Choroid plexus epithelial cell (primary cell): Measurements from ENCODE around the gene CTPS2.

Source experiments
- DNase-seq: peaks from one replicate; pipeline ENCODE4 v3.0.0-alpha.2; 2010; ENCODE audit warnings: low read depth
- H3K4me3 ChIP-seq: 2 replicates; pipeline ENCODE4 v1.5.1; 2011; ENCODE audit warnings: low read depth, mild to moderate bottlenecking, control low read depth, low read length, moderate library complexity
- TF ChIP-seq, protein P1 (sequence below): conservative IDR thresholded peaks from 2 replicates; pipeline ENCODE4 v1.5.1; 2011; ENCODE audit warnings: low read depth, mild to moderate bottlenecking, control low read depth, inconsistent platforms, low read length, moderate library complexity

CTPS2 gene

DNA sequence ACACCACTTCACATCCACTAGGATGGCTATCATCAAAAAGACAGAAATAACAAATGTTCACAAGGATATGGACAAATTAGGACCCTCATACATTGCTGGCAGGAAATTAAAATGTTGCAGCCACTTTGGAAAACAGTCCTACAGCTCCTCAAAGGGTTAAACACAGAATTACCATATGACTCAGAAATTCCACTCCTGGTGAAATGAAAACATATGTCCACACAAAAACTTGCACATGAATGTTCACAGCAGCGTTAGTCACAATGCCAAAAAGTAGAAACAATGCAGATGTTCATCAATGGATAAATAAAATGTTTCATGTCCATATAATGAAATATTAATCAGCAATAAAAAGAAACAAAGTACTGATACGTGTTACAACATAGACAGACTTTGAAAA is 47.4 kb downstream of the CTPS2 start:
- TF ChIP-seq, protein P1, sequence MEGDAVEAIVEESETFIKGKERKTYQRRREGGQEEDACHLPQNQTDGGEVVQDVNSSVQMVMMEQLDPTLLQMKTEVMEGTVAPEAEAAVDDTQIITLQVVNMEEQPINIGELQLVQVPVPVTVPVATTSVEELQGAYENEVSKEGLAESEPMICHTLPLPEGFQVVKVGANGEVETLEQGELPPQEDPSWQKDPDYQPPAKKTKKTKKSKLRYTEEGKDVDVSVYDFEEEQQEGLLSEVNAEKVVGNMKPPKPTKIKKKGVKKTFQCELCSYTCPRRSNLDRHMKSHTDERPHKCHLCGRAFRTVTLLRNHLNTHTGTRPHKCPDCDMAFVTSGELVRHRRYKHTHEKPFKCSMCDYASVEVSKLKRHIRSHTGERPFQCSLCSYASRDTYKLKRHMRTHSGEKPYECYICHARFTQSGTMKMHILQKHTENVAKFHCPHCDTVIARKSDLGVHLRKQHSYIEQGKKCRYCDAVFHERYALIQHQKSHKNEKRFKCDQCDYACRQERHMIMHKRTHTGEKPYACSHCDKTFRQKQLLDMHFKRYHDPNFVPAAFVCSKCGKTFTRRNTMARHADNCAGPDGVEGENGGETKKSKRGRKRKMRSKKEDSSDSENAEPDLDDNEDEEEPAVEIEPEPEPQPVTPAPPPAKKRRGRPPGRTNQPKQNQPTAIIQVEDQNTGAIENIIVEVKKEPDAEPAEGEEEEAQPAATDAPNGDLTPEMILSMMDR, result no peak
- no peak overlapping the region for H3K4me3 ChIP-seq
- DNase-seq, result peak; percentile 75

DNA sequence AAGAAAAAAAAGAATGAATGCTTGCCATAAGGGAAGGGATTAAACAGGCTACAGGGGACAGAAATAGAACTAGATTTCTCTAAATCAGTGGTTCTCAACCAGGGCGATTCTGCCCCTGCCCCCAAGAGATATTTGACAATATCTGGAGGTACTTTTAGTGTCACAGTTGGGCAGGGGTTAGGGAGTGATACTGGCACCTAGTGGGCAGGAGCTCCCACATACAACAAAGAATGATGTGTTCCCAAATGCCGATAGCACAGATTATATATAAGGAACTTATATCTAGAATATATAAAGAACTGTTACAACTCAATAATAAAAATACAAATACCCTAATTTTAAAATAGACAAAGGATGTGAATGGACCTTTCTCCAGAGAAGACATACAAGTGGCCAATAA is 47.8 kb downstream of the CTPS2 start:
- no peak overlapping the region for H3K4me3 ChIP-seq
- no peak for DNase-seq

DNA sequence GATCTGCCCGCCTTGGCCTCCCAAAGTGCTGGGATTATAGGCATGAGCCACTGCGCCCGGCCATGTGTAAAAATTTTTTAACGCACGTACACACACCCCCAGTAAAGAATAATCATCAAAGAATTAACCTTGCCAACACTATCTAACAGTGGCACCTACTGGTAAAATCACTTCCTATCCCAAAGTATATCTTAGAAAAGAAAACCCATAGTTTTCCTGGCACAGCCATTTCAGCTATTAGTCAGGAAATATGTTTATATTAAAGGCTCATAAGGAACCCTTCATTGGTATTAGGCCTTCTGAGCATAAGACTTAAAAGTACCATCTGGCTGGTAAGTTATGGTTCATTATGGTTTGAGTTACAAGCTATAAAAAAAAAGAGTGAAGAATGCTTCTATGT is 48.4 kb downstream of the CTPS2 start:
- TF ChIP-seq, protein P1, result peak; percentile 26
- H3K4me3 ChIP-seq, result no peak overlapping the region
- DNase-seq, result peak; percentile 37

More for the DNA sequence above, 47.8 kb downstream of the CTPS2 start:
- TF ChIP-seq, protein P1, result peak; percentile 10

DNA sequence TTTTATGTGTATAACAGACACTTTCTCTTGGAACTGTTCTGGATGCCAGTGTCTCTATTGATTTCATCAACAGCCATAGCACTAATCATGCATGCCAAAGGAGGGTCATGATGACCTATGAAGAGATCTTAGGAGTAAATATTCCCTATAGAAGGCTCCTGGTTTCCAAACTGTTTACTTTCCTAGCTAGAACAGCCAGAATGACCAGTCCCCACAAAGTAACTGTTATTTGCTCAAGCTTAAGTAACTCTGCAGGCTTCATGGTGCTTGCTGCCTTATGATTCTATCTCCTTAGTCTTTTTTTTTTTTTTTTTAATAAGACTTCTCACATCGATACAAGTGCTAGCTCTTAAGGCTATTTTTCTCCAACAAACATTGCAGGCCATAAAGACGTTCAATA is 50.1 kb downstream of the CTPS2 start:
- DNase-seq, result no peak
- TF ChIP-seq, protein P1, result no peak
- no peak overlapping the region for H3K4me3 ChIP-seq

DNA sequence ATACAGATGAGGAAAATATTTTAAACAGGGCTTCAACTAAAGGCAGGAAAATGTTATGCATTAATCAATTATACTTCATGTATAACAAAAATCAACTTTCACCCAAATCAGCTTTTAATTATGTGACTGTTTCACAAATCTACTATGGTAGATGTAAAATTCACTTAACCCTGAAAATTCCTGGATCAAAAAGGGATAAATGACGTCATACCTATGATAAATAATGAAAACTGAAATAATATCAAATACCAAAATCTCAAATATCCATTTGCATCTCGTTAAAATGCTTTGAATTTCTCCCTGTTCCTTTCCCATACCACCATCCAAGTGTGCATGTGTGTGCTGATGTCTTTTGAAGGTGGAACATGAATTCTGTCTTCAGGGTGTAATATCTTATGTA is 51.0 kb downstream of the CTPS2 start:
- TF ChIP-seq, protein P1, result no peak
- no peak overlapping the region for H3K4me3 ChIP-seq
- DNase-seq, result no peak

DNA sequence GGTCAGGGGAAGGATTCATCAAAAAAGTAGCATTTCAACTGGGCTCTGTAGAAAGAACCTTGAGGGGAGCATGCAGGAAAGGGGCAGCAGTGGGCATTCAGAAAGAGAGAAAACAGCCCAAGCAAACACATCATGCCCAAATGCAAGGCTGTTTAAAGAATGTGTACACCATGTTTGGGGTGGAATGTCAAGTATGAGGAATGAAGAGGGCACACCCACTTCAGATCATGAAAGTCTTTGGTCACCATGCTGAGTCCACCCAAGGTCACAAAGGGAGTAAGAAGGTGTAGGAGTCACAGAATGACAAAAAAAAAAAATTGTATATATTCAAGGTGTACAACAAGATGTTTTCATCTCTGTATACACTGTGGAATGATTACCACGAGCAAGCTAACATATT is 53.1 kb downstream of the CTPS2 start:
- H3K4me3 ChIP-seq, result no peak overlapping the region
- TF ChIP-seq, protein P1, result no peak
- DNase-seq, result no peak

DNA sequence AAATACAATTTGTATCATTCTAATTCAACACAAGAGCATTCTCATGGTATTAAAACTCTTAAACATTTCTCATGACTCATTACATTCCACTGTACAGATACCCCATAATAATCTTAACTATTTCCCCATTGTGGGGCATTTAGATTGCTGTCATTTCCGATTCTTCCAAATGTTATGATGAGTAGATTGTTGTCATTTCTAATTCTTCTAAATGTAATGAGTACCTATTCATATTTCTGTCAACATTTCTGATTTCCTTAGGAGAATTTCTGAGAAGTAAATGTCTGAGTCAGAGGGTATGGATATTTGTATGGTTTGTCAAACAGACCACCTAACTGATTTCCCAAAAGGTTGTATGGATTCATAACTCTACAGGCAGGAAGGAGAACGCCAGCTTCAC is 54.2 kb downstream of the CTPS2 start:
- TF ChIP-seq, protein P1, result no peak
- peak; percentile 61 for DNase-seq
- no peak overlapping the region for H3K4me3 ChIP-seq
